GM18498 (cell line): ENCODE data around the gene TRMT10B.
"Not testable (repeated sequence)": the region's sequence is repeated elsewhere in the genome, so short reads cannot be mapped to it uniquely, and the experiment has no call there.

ENCODE experiments used
- ATAC-seq: cut with Tn5 transposase; IDR thresholded peaks from one replicate; pipeline ENCODE4 v1.9.1; 2021; ENCODE audit warnings: mild to moderate bottlenecking, moderate library complexity; ENCODE audit not compliant: unreplicated experiment

TRMT10B gene

DNA sequence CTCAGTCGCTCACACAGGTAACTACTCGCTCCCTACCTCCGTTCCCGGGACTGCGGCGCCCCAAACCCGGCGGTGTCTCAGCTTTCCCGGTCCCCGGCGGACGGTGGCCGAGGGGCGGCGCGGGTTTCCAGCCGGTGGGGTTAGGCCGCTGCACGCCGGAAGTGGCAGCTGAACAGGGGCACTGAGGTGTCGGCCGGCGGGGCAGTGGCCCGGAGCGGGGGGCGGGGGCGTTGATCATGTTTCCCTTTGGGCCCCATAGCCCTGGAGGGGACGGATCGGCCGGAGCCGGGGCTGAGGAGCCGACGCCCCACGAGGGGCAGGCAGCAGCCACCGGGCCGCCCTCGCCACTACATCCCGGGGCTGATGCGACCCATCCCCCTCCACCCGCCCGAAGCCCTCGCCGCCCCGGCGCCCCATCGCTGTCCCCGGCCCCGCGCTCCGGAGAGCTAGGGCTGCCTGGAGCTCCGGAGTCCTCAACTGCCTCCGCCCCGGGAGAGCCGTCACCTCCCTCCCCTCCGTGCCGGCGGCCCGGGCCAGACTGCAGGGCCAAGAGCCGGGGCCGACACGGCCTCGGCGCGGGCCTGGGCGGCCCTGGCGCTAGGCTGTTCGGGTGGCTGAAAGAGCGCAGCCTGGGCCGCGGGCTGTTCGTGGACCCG lies 47.2 kb downstream of the TRMT10B start, which contains the start of gene DCAF10:
Gene DCAF10, plus strand, starts transcription at position 167 of the 656 bp plus-strand sequence. Its CDS starts 70 bp downstream, at position 237.
- ATAC-seq, result peak; percentile 75

DNA sequence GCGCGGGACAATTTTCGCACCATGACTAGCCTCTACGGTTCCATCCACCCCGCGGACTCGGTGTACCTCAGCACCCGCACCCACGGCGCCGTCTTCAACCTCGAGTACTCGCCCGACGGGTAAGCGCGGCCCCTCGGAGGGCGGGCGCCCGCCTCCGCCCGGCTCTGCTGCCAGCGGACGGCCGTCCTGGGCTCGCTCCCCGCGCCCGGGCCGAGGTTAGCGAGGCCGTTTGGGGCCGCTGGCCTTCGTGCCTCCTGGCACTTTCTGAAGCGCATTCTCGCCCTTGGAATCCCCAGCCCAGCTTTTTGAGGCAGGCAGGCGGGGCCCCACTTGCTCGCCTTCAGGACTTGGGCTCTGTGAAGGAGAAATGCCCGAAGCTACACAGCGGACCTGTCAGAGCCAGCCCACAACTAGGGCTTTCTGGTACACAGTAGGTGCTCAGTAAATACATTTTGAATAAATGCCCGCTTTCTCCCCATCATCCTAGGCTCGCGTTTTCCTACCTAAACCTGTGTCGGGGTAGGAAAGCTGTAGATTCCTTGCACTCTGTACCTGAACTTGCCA lies 47.8 kb downstream of the TRMT10B start:
- peak; percentile 47 for ATAC-seq

DNA sequence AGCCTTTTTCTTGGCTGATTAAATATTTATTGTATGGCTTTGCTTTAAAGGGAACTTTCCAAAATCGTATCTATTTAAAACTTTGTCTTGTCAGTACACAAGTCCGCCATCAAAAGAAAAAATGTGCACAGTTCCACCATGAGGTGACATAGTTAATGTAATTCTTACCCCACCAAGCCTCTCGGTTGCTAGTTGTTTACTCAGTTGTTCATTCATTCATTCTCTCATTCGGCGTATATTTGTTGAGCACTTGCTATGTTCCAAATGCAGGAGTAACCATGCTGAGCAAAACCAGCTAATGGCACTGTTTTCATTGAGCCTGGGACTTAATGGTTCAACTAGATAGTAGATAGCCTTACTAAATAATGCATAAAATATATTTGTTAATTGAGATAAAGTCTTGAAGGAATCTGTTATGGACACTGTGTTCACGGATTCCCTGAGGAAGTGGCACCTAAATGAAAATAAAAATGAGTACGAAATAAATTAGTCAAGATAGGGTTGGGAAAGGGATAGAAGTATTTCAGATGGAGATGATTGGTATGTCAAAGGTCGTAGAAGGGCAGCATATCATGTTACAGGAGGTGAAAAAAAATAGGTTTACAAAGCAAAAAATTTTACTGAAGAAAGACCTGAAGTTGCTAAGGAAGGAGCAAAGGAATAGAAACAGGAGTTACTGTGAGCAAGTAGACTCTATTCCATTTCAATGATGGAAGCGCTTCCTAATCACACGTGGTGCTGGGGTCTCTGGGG lies 48.5 kb downstream of the TRMT10B start:
- ATAC-seq, result no peak

DNA sequence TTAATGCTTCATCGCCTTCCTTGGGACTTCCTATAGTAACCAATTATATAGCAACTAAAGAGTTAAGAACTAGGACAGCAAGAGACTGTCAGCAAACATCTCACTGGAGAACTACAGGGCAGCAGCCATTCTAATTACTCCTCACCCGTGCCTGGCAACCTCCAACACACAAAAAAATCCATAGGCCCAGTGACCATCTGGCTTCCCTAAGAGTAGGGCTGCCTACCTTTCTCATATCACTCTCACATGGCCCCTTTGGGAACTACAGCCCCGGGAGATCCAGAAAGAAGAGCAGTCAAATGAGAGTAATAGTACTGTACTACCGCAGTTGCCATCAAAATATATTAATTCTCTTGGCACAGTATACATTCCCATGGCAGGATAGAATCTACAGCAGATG lies 52.7 kb downstream of the TRMT10B start:
- ATAC-seq, result no peak

DNA sequence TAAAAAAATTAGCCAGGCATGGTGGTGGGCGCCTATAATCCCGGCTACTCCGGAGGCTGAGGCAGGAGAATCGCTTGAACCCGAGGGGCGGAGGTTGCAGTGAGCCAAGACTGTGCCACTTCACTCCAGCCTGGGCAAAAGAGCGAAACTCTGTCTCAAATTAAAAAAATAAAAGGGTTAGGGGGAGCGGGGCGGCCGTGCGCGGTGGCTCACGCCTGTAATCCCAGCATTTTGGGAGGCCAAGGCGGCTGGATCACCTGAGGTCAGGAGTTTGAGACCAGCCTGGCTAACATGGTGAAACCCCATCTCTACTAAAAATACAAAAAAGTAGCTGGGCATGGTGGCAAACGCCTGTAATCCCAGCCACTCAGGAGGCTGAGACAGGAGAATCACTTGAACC lies 56.1 kb downstream of the TRMT10B start:
- ATAC-seq, result not testable (repeated sequence)

DNA sequence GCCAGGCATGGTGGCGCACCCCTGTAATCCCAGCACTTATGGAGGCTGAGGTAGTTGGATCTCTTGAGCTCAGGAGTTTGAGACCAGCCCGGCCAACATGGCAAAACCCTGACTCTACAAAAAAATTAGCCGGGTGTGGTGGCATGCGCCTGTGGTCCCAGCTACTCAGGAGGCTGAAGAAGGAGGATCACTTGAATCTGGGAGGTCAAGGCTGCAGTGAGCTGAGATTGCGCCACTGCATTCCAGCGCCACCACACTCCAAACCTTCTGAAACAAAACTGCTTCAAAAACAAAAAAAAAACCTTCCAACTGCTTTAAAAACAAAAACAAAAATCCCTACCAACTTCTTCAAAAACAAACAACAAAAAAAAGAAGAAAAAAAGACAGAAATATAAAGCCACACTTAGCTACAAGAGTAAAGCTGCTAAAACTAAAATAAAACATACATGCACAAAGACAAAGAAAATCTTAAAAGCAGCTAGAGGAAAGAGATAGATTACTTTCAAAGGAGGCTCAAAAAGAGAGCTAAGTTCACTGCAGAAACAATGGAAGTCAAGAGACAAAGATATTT lies 58.4 kb downstream of the TRMT10B start:
- ATAC-seq, result no peak

DNA sequence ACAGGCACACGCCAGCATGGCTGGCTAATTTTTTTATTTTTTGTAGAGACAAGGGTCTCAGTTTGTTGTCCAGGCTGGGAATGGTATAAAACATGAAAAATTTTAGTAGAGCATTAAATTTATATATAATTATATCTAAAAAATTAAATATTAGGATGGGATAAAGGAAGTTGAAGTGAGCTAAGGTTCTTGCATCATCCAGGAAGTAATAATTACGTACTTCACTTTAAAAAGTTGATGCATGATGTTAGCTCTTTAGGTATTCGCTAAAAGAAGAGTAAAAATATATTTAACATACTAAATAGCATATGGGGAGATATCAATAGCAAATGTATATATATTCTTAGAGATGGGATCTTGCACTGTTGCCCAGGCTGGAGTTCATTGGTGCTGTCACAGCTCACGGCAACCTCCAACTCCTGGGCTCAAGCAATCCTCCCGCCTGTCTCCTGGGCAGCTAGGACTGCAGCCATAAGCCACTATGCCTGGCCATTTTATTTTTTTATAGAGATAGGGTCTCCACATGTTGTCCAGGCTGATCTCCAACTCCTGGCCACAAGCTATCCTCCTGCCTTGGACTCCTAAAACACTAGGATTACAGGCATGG lies 59.3 kb downstream of the TRMT10B start:
- no peak for ATAC-seq

DNA sequence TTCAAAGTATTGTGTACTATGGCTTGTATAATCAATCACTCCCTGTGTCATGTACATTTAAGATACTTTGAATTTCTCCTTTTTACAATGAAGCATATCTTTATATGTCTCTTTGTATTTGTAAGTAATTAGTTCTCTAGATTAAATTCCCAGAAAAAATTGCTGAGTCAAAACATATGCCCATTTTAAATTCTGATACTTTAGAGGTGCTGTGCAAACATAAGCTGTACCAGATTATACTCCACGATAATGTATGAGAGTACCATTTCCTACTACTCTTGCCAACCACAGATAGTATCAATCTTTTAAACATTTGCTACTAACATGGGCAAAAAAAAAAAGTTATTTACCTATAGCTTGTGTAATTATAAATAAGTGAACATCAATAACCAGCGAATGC lies 65.2 kb downstream of the TRMT10B start:
- no peak for ATAC-seq

DNA sequence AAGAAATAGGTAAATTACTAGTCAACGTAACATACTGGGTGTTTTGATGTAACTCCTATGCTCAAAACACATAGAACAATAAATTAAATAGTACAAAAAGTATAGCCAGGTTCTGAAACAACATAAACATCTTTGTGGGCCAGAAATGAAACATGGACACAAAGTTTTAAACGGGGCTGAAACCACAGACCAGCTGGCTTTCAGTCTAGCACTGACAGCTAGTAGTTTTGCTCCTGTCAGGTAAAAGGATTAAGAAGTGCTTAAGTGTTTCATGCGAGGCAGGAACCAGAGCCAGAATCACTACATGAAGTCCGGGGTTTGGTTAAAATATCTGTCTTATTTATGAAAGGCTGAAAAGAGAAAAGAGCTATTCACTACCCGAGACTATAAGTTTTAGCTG lies 66.5 kb downstream of the TRMT10B start:
- peak; percentile 82 for ATAC-seq

DNA sequence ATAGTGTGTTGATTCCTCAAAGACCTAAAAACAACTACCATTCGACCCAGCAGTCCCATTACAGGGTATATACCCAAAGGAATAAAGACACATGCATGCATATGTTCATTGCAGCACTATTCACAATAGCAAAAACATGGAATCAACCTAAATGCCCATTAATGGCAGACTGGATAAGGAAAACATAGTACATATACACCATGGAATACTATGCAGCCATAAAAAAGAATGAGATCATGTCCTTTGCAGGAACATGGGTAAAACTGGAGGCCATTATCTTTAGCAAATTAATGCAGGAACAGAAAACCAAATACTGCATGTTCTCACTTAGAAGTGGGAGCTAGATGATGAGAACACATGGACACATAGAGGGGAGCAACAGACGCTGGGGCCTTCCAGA lies 71.6 kb downstream of the TRMT10B start:
- ATAC-seq, result not testable (repeated sequence)

DNA sequence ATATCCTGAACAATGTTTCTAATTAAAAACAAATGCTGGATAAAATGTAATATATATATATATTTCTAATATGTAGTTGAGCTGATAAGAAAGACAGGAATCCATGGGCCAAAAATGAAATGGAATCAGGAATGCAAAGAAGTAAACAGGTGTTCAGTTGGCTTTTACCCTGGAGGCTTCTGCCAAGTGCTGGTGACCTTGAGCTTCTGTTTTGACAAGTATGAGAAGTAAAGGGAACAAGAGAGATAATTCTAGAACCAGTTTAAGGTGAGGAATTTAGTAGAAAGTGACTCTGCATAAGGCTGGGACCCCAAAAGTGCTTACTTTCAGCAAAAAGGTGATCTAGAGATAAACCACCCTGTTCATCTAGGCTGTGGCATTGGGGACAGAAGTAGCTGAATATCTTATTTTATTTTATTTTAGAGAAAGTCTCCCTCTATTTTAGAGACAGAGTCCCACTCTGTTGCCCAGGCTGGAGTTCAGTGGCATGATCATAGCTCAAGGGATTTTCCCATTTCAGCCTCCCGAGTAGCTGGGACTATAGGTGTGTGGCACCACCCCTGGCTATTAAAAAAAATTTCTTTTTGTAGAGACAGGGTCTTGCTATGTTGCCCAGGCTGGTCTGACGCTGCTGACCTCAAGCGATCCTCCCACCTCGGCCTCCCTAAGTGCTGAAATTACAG lies 74.0 kb downstream of the TRMT10B start:
- ATAC-seq, result no peak
